ENCODE measurements around the gene SUCLG2.
A peak's percentile ranks its signal among the peaks of the same experiment; 100 is the strongest.

The SUCLG2 gene

GRCh38 chr3:67654099-67654843 is at the start of gene SUCLG2:
Gene SUCLG2 (minus strand): TSS chr3:67654612. CDS start chr3:67654586, 26 bp downstream.
- peak; percentile 85 for DNase-seq

GRCh38 chr3:67700596-67700995 is 46.2 kb upstream of the SUCLG2 start:
- no peak for DNase-seq

- DNase-seq = no peak
These were observed 45.5 kb upstream of the SUCLG2 start for GRCh38 chr3:67699882-67700281.

- no peak for DNase-seq
These were observed 38.2 kb upstream of the SUCLG2 start for GRCh38 chr3:67692621-67693020.

- DNase-seq = no peak
These were observed 37.5 kb upstream of the SUCLG2 start for GRCh38 chr3:67691926-67692325.

GRCh38 chr3:67691207-67691606 is 36.8 kb upstream of the SUCLG2 start:
- DNase-seq = no peak

- DNase-seq = no peak
These were observed 35.4 kb upstream of the SUCLG2 start for GRCh38 chr3:67689806-67690205.

GRCh38 chr3:67688231-67688630 is 33.8 kb upstream of the SUCLG2 start:
- DNase-seq = no peak

- DNase-seq = no peak
These were observed 31.7 kb upstream of the SUCLG2 start for GRCh38 chr3:67686069-67686468.

GRCh38 chr3:67685499-67685898 is 31.1 kb upstream of the SUCLG2 start:
- DNase-seq = no peak

GRCh38 chr3:67684211-67684610 is 29.8 kb upstream of the SUCLG2 start:
- DNase-seq = no peak

- no peak for DNase-seq
These were observed 29.1 kb upstream of the SUCLG2 start for GRCh38 chr3:67683522-67683921.

GRCh38 chr3:67678665-67679064 is 24.3 kb upstream of the SUCLG2 start:
- peak; percentile 13 for DNase-seq

GRCh38 chr3:67674055-67674454 is 19.6 kb upstream of the SUCLG2 start:
- no peak for DNase-seq

- DNase-seq = no peak
These were observed 8.3 kb upstream of the SUCLG2 start for GRCh38 chr3:67662733-67663132.

GRCh38 chr3:67661089-67661488 is 6.7 kb upstream of the SUCLG2 start:
- no peak for DNase-seq

GRCh38 chr3:67657192-67657591 is 2.8 kb upstream of the SUCLG2 start:
- no peak for DNase-seq

- DNase-seq = no peak
These were observed 2.2 kb upstream of the SUCLG2 start for GRCh38 chr3:67656614-67657013.

- peak; percentile 80 for DNase-seq
These were observed 1.1 kb upstream of the SUCLG2 start for GRCh38 chr3:67655364-67656121.

- no peak for DNase-seq
These were observed 399 bp upstream of the SUCLG2 start for GRCh38 chr3:67654844-67655177.

GRCh38 chr3:67653425-67654098 is 850 bp downstream of the SUCLG2 start:
- DNase-seq = no peak

- no peak for DNase-seq
These were observed 4.3 kb downstream of the SUCLG2 start for GRCh38 chr3:67650084-67650483.

GRCh38 chr3:67649681-67650080 is 4.7 kb downstream of the SUCLG2 start:
- DNase-seq = no peak

GRCh38 chr3:67648701-67649100 is 5.7 kb downstream of the SUCLG2 start:
- no peak for DNase-seq
